Tibial nerve (tissue), 4 donors: ENCODE data around the gene KIF25. TPM values are rescaled to one million over a fixed set of nuclear protein-coding genes. Genes with fewer than 3 reads are reported as not detected.

Experiments used
- DNase-seq, 2 donors: peaks; one replicate each; pipeline ENCODE4 v3.0.0-alpha.2; 2019; ENCODE audit warnings: low spot score in 2 of 2
- H3K27ac ChIP-seq, 4 donors: fragments of 200-600 bp; sonication (generic) in 3 of 4; one replicate each; pipeline ENCODE4 v1.5.1; 2017 to 2019; ENCODE audit warnings: mild to moderate bottlenecking in 1 of 4
- H3K27me3 ChIP-seq, 2 donors: fragments of 200-600 bp; sonication (generic) in 1 of 2; one replicate each; pipeline versions ENCODE4 v1.5.1 to v1.6.0; 2017 to 2019
- H3K36me3 ChIP-seq, 3 donors: fragments of 200-600 bp; sonication (generic); one replicate each; pipeline ENCODE4 v1.5.1; 2018 to 2019
- H3K4me1 ChIP-seq, 4 donors: fragments of 200-600 bp; sonication (generic) in 3 of 4; one replicate each; pipeline ENCODE4 v1.5.1; 2017 to 2019
- H3K4me3 ChIP-seq, 4 donors: fragments of 200-600 bp; sonication (generic) in 3 of 4; one replicate each; pipeline ENCODE4 v1.5.1; 2017 to 2019; ENCODE audit warnings: mild to moderate bottlenecking in 1 of 4, moderate library complexity in 1 of 4
- H3K9me3 ChIP-seq, 4 donors: fragments of 200-600 bp; sonication (generic) in 3 of 4; one replicate each; pipeline ENCODE4 v1.5.1; 2017 to 2019
- CTCF ChIP-seq, 5 experiments: fragments of 200-600 bp in 3 of 5; fragments of 450-650 bp in 2 of 5; sonication (generic) in 3 of 5; IDR thresholded peaks; one replicate each; pipeline ENCODE4 v1.5.1; 2016 to 2019; ENCODE audit warnings: antibody characterized with exemption in 5 of 5, mild to moderate bottlenecking in 3 of 5, moderate library complexity in 2 of 5
- EP300 ChIP-seq, 2 donors: sonication (generic); formaldehyde crosslinking; IDR thresholded peaks; one replicate each; pipeline ENCODE4 v1.6.1; 2017; ENCODE audit warnings: antibody characterized with exemption in 2 of 2, mild to moderate bottlenecking in 1 of 2
- POLR2A ChIP-seq, 2 donors: fragments of 450-650 bp; IDR thresholded peaks; one replicate each; pipeline ENCODE4 v1.6.1; 2017; ENCODE audit warnings: antibody characterized with exemption in 2 of 2, mild to moderate bottlenecking in 2 of 2, moderate library complexity in 2 of 2
- WGBS, 2 donors: methylation state at CpG; one replicate each; pipeline ENCODE4 v1.1.5; 2018; 5-methylcytosine and 5-hydroxymethylcytosine counted together
- total RNA-seq, 4 donors: library from RNA; depleted of rRNA; stranded (reverse); fragments of >200 nt; gene quantifications; one replicate each; pipeline ENCODE4 v1.1.0, GENCODE V29; 2016

The KIF25 gene
- total RNA-seq, 4 donors from 2014 or later, result not detected

- TF ChIP-seq POLR2A (IDR thresholded peaks at IDR 0.05) (no peak), CTCF (IDR thresholded peaks at IDR 0.05) (no peak), EP300 (IDR thresholded peaks at IDR 0.05) (no peak)
- no peaks in the 10 kb centered on the region for H3K36me3 ChIP-seq
- H3K9me3 ChIP-seq, result no peaks in the 10 kb centered on the region
- peaks cover 0 to 7% (median 0%) of the 10 kb centered on the region in 4 donors for H3K4me1 ChIP-seq
- 88 to 89% methylated on average over 20 of the region's 20 CpGs for WGBS, 2 donors
- no peak overlapping the region for H3K4me3 ChIP-seq
- no peak overlapping the region for H3K27ac ChIP-seq
- H3K27me3 ChIP-seq, result no peaks in the 10 kb centered on the region
- DNase-seq, result no peak
Observed at GRCh38 chr6:168025831-168026710, 28.6 kb downstream of the KIF25 start.

GRCh38 chr6:168026925-168027324 lies 29.5 kb downstream of the KIF25 start:
- Histone ChIP-seq H3K27ac (no peak overlapping the region), H3K9me3 (no peaks in the 10 kb centered on the region), H3K4me1 (peaks cover 0 to 15% (median 1%) of the 10 kb centered on the region in 4 donors), H3K27me3 (no peaks in the 10 kb centered on the region), H3K36me3 (no peaks in the 10 kb centered on the region), H3K4me3 (no peak overlapping the region)
- DNase-seq, result no peak
- 86 to 90% methylated on average over 9 of the region's 9 CpGs for WGBS, 2 donors
- TF ChIP-seq CTCF (IDR thresholded peaks at IDR 0.05) (no peak), EP300 (IDR thresholded peaks at IDR 0.05) (no peak)

- peaks cover 0 to 21% (median 2%) of the 10 kb centered on the region in 4 donors for H3K4me1 ChIP-seq
- no peak overlapping the region for H3K4me3 ChIP-seq
- H3K9me3 ChIP-seq, result no peaks in the 10 kb centered on the region
- DNase-seq, result no peak
- TF ChIP-seq POLR2A (IDR thresholded peaks at IDR 0.05), result no peak
- TF ChIP-seq EP300 (IDR thresholded peaks at IDR 0.05), result no peak
- TF ChIP-seq CTCF (IDR thresholded peaks at IDR 0.05), result no peak
- 84 to 91% methylated on average over 16 of the region's 16 CpGs for WGBS, 2 donors
- H3K27me3 ChIP-seq, result no peaks in the 10 kb centered on the region
- no peaks in the 10 kb centered on the region for H3K36me3 ChIP-seq
- H3K27ac ChIP-seq, result no peak overlapping the region
Observed at GRCh38 chr6:168027521-168027920, 30.1 kb downstream of the KIF25 start.

GRCh38 chr6:168028181-168028580 lies 30.7 kb downstream of the KIF25 start:
- Histone ChIP-seq H3K36me3 (no peaks in the 10 kb centered on the region), H3K27ac (no peak overlapping the region), H3K9me3 (no peaks in the 10 kb centered on the region), H3K27me3 (no peaks in the 10 kb centered on the region), H3K4me1 (peaks cover 0 to 22% (median 2%) of the 10 kb centered on the region in 4 donors), H3K4me3 (no peak overlapping the region)
- TF ChIP-seq POLR2A (IDR thresholded peaks at IDR 0.05), result no peak
- no peak for TF ChIP-seq EP300 (IDR thresholded peaks at IDR 0.05)
- TF ChIP-seq CTCF (IDR thresholded peaks at IDR 0.05), result no peak
- DNase-seq, result no peak
- WGBS, 2 donors, result 96% methylated on average over 9 of the region's 9 CpGs

- 76 to 79% methylated on average over 14 of the region's 14 CpGs for WGBS, 2 donors
- peaks cover 0 to 22% (median 2%) of the 10 kb centered on the region in 4 donors for H3K4me1 ChIP-seq
- H3K27ac ChIP-seq, result no peak overlapping the region
- H3K36me3 ChIP-seq, result no peaks in the 10 kb centered on the region
- DNase-seq, result no peak
- H3K9me3 ChIP-seq, result no peaks in the 10 kb centered on the region
- no peak for TF ChIP-seq CTCF (IDR thresholded peaks at IDR 0.05)
- TF ChIP-seq POLR2A (IDR thresholded peaks at IDR 0.05), result no peak
- no peaks in the 10 kb centered on the region for H3K27me3 ChIP-seq
- H3K4me3 ChIP-seq, result no peak overlapping the region
Observed at GRCh38 chr6:168029459-168030217, 32.2 kb downstream of the KIF25 start.
